GM12892 (cell line): ENCODE measurements around the gene SLC35F1.

Experiments used
- POLR2AphosphoS5 ChIP-seq: IDR thresholded peaks from 2 replicates; pipeline ENCODE4 v1.6.1; 2011; ENCODE audit warnings: low read depth, low read length, control low read depth
- TAF1 ChIP-seq: IDR thresholded peaks from 2 replicates; pipeline ENCODE4 v1.6.1; 2011; ENCODE audit warnings: low read depth, mild to moderate bottlenecking, control low read depth, low read length, borderline replicate concordance

- TF ChIP-seq POLR2AphosphoS5 (no peak), TAF1 (no peak)
Measured at GRCh38 chr6:117938311-117938995, 31.4 kb downstream of the SLC35F1 start.
